HG02623 (cell line): ENCODE results near the gene PRR20D.
"Not testable (repeated sequence)": the region's sequence is repeated elsewhere in the genome, so short reads cannot be mapped to it uniquely, and the experiment has no call there.

ENCODE experiments used
- ATAC-seq: cut with Tn5 transposase; IDR thresholded peaks from one replicate; pipeline ENCODE4 v1.9.1; 2021; ENCODE audit warnings: moderate library complexity; ENCODE audit not compliant: unreplicated experiment

The PRR20D gene

GRCh38 chr13:57160332-57160731, at the start of gene PRR20D:
TSS of gene PRR20D (plus strand) at chr13:57160632. CDS start at chr13:57161019, 387 bp downstream.
- ATAC-seq: not testable (repeated sequence)

GRCh38 chr13:57114945-57115344, 45.5 kb upstream of the PRR20D start:
- ATAC-seq: no peak

GRCh38 chr13:57123681-57124080, 36.8 kb upstream of the PRR20D start:
- no peak for ATAC-seq

GRCh38 chr13:57128909-57129308, 31.5 kb upstream of the PRR20D start:
- no peak for ATAC-seq

- no peak for ATAC-seq
These were observed 24.3 kb upstream of the PRR20D start for GRCh38 chr13:57136093-57136492.

- no peak for ATAC-seq
These were observed 22.8 kb upstream of the PRR20D start for GRCh38 chr13:57137585-57137984.

- no peak for ATAC-seq
These were observed 21.4 kb upstream of the PRR20D start for GRCh38 chr13:57138988-57139387.

GRCh38 chr13:57139781-57140180, 20.7 kb upstream of the PRR20D start:
- ATAC-seq: not testable (repeated sequence)

GRCh38 chr13:57140235-57140968, 20.0 kb upstream of the PRR20D start, which contains the start of gene PRR20A:
TSS of gene PRR20A (plus strand) at chr13:57140918. CDS start at chr13:57141305, 387 bp downstream.
- ATAC-seq: not testable (repeated sequence)

GRCh38 chr13:57147188-57147587, 13.2 kb upstream of the PRR20D start, which contains the start of gene PRR20B:
TSS of gene PRR20B (plus strand) at chr13:57147488. CDS start at chr13:57147875, 387 bp downstream.
- ATAC-seq: not testable (repeated sequence)

GRCh38 chr13:57148106-57148505, 12.3 kb upstream of the PRR20D start:
- ATAC-seq: not testable (repeated sequence)

- not testable (repeated sequence) for ATAC-seq
These were observed 6.7 kb upstream of the PRR20D start, which contains the start of gene PRR20C for GRCh38 chr13:57153761-57154160. TSS of gene PRR20C (plus strand) at chr13:57154061. CDS start at chr13:57154448, 387 bp downstream.

GRCh38 chr13:57166897-57167296, 6.5 kb downstream of the PRR20D start, which contains the start of gene PRR20E:
TSS of gene PRR20E (plus strand) at chr13:57167197. CDS start at chr13:57167584, 387 bp downstream.
- not testable (repeated sequence) for ATAC-seq

GRCh38 chr13:57191667-57192066, 31.2 kb downstream of the PRR20D start:
- ATAC-seq: no peak

GRCh38 chr13:57212989-57213388, 52.6 kb downstream of the PRR20D start:
- no peak for ATAC-seq
